Measurements from ENCODE around the gene EPHB1.

GRCh38 chr3:135267487-135267886, 472.4 kb downstream of the EPHB1 start:
- TF ChIP-seq CTCF (IDR thresholded peaks at IDR 0.05; ENCODE audit: poor library complexity, severe bottlenecking) (no peak), TAF1 (IDR thresholded peaks at IDR 0.05; ENCODE audit: low read depth) (no peak)
